ENCODE data around the gene PICK1. TPM values are rescaled to one million over a fixed set of nuclear protein-coding genes. Genes with fewer than 3 reads are reported as not detected.
A peak's percentile ranks its signal among the peaks of the same experiment; 100 is the strongest.

PICK1 gene
- total RNA-seq, 2 donors from 2014 or later = 90.0 to 114 TPM

GRCh38 chr22:38038890-38039812, 18.1 kb upstream of the PICK1 start:
- Histone ChIP-seq H3K4me1 (replicated peaks) (peaks cover 8% of the 10 kb centered on the region), H3K9me3 (no peaks in the 10 kb centered on the region), H3K4me3 (no peak overlapping the region), H3K27me3 (replicated peaks; ENCODE audit: insufficient read depth) (no peaks in the 10 kb centered on the region), H3K36me3 (no peaks in the 10 kb centered on the region), H3K27ac (peak overlapping the region; percentile 64 to 72)
- DNase-seq (ENCODE audit: low spot score) = no peak
- TF ChIP-seq, protein P1, sequence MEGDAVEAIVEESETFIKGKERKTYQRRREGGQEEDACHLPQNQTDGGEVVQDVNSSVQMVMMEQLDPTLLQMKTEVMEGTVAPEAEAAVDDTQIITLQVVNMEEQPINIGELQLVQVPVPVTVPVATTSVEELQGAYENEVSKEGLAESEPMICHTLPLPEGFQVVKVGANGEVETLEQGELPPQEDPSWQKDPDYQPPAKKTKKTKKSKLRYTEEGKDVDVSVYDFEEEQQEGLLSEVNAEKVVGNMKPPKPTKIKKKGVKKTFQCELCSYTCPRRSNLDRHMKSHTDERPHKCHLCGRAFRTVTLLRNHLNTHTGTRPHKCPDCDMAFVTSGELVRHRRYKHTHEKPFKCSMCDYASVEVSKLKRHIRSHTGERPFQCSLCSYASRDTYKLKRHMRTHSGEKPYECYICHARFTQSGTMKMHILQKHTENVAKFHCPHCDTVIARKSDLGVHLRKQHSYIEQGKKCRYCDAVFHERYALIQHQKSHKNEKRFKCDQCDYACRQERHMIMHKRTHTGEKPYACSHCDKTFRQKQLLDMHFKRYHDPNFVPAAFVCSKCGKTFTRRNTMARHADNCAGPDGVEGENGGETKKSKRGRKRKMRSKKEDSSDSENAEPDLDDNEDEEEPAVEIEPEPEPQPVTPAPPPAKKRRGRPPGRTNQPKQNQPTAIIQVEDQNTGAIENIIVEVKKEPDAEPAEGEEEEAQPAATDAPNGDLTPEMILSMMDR (IDR thresholded peaks at IDR 0.05) = no peak
- TF ChIP-seq POLR2A (IDR thresholded peaks at IDR 0.05) (no peak), POLR2AphosphoS5 (IDR thresholded peaks at IDR 0.05) (no peak)
- WGBS = 51% methylated on average over 26 of the region's 46 CpGs
- intact Hi-C loops (cut with DNase I) = no loop called here

DNA sequence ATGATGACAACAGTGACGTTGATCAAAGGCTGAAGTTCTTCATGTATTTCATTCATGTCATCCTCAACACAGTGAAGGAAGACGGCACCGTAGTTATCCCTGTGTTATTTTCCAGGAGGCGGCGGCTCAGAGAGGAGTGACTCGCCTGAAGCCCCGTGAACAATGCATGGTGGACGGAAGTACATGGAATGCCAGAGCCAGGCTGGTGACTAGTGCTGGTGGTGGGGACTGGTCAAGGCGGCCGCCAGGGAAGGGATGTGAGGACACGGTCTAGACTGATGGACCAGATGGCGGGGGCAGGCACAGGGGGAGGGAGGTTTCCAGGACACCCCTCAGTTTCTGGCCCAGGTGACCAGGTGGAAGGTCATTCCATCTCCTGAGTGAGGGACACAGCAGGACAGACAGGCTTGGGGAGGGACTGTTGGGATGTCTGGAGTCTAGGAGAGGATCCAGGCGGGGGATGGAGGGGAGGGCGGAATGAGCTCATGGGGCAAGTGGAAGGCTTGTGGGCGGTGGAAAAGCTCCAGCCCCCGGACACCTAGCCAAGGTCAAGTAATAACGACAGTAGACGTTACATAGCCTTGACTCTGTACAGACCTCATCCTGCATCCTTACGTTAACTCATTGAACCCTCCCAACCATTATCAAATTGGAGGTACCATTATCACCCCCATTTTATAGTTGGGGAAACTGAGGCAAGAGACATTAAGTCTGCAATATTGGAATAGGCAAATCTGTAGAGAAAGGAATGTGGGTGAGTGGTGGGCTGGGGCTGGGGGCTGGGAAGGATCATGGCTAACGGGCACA, 16.0 kb upstream of the PICK1 start:
- no peaks in the 10 kb centered on the region for H3K36me3 ChIP-seq
- H3K27ac ChIP-seq = no peak overlapping the region
- no peak for TF ChIP-seq POLR2AphosphoS5 (IDR thresholded peaks at IDR 0.05)
- intact Hi-C loops (cut with DNase I) = no loop called here
- no peaks in the 10 kb centered on the region for H3K27me3 ChIP-seq (replicated peaks; ENCODE audit: insufficient read depth)
- no peak for DNase-seq (ENCODE audit: low spot score)
- H3K9me3 ChIP-seq = no peaks in the 10 kb centered on the region
- WGBS = 88% methylated on average over 20 of the region's 20 CpGs
- no peak overlapping the region for H3K4me3 ChIP-seq
- H3K4me1 ChIP-seq (replicated peaks) = no peaks in the 10 kb centered on the region

DNA sequence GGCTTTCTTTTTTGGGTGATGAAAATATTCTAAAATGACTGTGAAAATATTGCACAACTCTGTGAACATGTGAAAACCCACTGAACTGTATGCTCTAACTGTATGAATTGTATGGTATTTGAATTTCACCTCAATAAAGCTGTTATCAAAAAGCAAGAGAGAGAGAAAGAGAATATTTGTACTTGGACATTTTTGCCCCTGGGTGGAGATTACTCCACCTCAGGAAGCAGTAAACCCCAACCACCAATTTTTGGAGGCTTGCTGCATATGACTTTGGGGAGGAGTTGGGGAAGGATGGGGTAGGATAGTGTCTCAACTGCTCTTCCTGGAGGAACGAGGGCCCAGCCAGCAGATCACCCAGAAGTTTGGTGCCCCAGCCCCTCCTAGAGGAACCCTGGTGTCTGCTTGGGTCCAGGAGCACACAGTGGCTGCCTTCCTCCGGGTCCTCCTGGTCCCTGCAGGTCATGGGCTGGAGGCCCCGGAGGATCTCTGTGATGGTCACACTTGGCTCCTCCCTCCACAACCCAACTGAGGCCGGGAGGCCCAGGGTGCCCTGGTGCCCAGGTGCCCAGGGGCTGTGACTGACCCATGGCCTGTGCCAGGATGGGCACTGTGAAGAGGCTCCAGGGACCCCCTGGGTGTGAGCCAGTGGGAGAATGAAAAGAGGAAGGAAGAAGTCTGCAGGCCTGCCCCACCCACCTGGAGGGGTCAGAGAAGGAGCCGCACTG, 15.3 kb upstream of the PICK1 start:
- H3K9me3 ChIP-seq = no peaks in the 10 kb centered on the region
- no peak for DNase-seq (ENCODE audit: low spot score)
- no peaks in the 10 kb centered on the region for H3K27me3 ChIP-seq (replicated peaks; ENCODE audit: insufficient read depth)
- WGBS = 83% methylated on average over 5 of the region's 5 CpGs
- intact Hi-C loops (cut with DNase I) = no loop called here
- H3K4me1 ChIP-seq (replicated peaks) = no peaks in the 10 kb centered on the region
- H3K27ac ChIP-seq = no peak overlapping the region
- no peaks in the 10 kb centered on the region for H3K36me3 ChIP-seq
- TF ChIP-seq, protein P1 (IDR thresholded peaks at IDR 0.05) = no peak
- no peak overlapping the region for H3K4me3 ChIP-seq

GRCh38 chr22:38042488-38042790, 14.8 kb upstream of the PICK1 start:
- H3K4me1 ChIP-seq (replicated peaks) = no peaks in the 10 kb centered on the region
- no peak overlapping the region for H3K4me3 ChIP-seq
- H3K9me3 ChIP-seq = no peaks in the 10 kb centered on the region
- DNase-seq (ENCODE audit: low spot score) = no peak
- WGBS = 65% methylated on average over 1 of the region's 1 CpG
- no peak overlapping the region for H3K27ac ChIP-seq
- TF ChIP-seq POLR2A (IDR thresholded peaks at IDR 0.05) (no peak), POLR2AphosphoS5 (IDR thresholded peaks at IDR 0.05) (no peak)
- TF ChIP-seq, protein P1 (IDR thresholded peaks at IDR 0.05) = no peak
- H3K36me3 ChIP-seq = no peaks in the 10 kb centered on the region
- no peaks in the 10 kb centered on the region for H3K27me3 ChIP-seq (replicated peaks; ENCODE audit: insufficient read depth)
- intact Hi-C loops (cut with DNase I) = no loop called here
